ENCODE results near the gene SLC25A39. TPM values are rescaled to one million over a fixed set of nuclear protein-coding genes. Genes with fewer than 3 reads are reported as not detected.
"Not testable (repeated sequence)": the region's sequence is repeated elsewhere in the genome, so short reads cannot be mapped to it uniquely, and the experiment has no call there.

Gene SLC25A39
- total and polyA plus RNA-seq, 2 donors (not counting 3 experiments of a cell fraction or from before 2014, with no cell fraction given) = 88.5 to 151 TPM

DNA sequence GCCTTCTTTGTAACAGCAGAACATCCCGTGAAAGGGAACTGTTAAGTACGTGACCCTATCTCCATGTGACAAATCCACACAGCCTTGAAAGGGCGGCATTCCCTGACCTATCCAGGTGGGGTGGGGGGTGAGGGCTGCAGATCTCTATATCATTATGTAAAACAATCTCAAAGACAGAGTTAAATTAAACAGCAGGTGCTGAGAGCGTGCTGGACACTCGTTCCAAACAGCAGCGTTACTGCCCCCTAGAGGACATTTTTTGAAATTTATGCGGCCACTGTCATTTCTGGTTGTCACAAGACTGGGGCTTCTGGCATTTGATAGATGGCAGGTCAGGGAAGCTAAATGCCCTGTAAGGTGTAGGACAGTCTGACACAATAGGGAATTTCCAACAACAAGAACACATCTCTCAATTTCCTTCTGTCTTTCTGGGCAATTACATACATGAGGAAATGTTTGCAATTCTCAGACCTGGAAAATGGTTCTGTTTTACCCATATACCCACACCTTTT is 6.7 kb upstream of the SLC25A39 start:
- no TSS peak for BruUV-seq (replicated peaks)
- no peak overlapping the region for H3K4me3 ChIP-seq (replicated peaks in 1 of 3; ENCODE audit: insufficient read depth in 1 of 3, low read depth in 1 of 3, low read length in 3 of 3)
- dilution Hi-C loops (cut with MboI; ENCODE audit: extremely low pct_ligation_motif_present, low sequenced_read_pairs) = no loop called here
- no peak overlapping the region for H2AFZ ChIP-seq (ENCODE audit: low read depth, low read length)
- ChIA-PET CTCF (interaction anchor here (0.5 to 5.1 kb wide), 29 partner anchors 10 to 388 kb away, joined by 3 to 58 read pairs (median 5); partner anchors contain the start of genes FAM171A2 and GRN), POLR2A (interaction anchor here (0.6 kb wide), 1 partner anchor 11 kb away, joined by 3 read pairs; no protein-coding TSS in a partner anchor)
- peak; percentile 96 for FAIRE-seq
- H3K9ac ChIP-seq (replicated peaks; ENCODE audit: extremely low read depth, insufficient read depth, low read length) = no peak overlapping the region
- no peaks in the 10 kb centered on the region for H3K79me2 ChIP-seq (ENCODE audit: control insufficient read depth, insufficient read depth, low read length)
- no peaks in the 10 kb centered on the region for H3K36me3 ChIP-seq (ENCODE audit: control insufficient read depth in 2 of 2, extremely low read depth in 1 of 2, insufficient read depth in 2 of 2, low read length in 2 of 2)
- no peaks in the 10 kb centered on the region for H3K9me1 ChIP-seq (replicated peaks; ENCODE audit: control insufficient read depth, extremely low read depth, insufficient read depth, low read length)
- H3K9me3 ChIP-seq (replicated peaks; ENCODE audit: control insufficient read depth, insufficient read depth, low read length) = no peaks in the 10 kb centered on the region
- no peaks in the 10 kb centered on the region for H3K4me1 ChIP-seq (ENCODE audit: control insufficient read depth, extremely low read depth, insufficient read depth, low read length)
- no peaks in the 10 kb centered on the region for H3K27me3 ChIP-seq (ENCODE audit: control insufficient read depth in 2 of 2, insufficient read depth in 2 of 2, low read length in 2 of 2)
- H3K27ac ChIP-seq (ENCODE audit: insufficient read depth, low read depth, low read length) = no peak overlapping the region
- DNase-seq (ENCODE audit: low read depth, low spot score) = peak; percentile 80
- TF ChIP-seq, protein P1, sequence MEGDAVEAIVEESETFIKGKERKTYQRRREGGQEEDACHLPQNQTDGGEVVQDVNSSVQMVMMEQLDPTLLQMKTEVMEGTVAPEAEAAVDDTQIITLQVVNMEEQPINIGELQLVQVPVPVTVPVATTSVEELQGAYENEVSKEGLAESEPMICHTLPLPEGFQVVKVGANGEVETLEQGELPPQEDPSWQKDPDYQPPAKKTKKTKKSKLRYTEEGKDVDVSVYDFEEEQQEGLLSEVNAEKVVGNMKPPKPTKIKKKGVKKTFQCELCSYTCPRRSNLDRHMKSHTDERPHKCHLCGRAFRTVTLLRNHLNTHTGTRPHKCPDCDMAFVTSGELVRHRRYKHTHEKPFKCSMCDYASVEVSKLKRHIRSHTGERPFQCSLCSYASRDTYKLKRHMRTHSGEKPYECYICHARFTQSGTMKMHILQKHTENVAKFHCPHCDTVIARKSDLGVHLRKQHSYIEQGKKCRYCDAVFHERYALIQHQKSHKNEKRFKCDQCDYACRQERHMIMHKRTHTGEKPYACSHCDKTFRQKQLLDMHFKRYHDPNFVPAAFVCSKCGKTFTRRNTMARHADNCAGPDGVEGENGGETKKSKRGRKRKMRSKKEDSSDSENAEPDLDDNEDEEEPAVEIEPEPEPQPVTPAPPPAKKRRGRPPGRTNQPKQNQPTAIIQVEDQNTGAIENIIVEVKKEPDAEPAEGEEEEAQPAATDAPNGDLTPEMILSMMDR (IDR thresholded peaks at IDR 0.05; ENCODE audit: extremely low read depth in 1 of 2, insufficient read depth in 1 of 2, low read depth in 1 of 2, low read length in 2 of 2) = peak; percentile 68 to 72
- TF ChIP-seq, protein P2, sequence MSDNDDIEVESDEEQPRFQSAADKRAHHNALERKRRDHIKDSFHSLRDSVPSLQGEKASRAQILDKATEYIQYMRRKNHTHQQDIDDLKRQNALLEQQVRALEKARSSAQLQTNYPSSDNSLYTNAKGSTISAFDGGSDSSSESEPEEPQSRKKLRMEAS (IDR thresholded peaks at IDR 0.05; ENCODE audit: insufficient read depth, insufficient read length) = no peak
- intact Hi-C loops (cut with micrococcal nuclease) = loop anchor here (1.0 to 2.0 kb wide), 4 partner anchors 13 to 163 kb away; partner anchors contain the start of gene GRN
- H4K20me1 ChIP-seq (replicated peaks; ENCODE audit: control insufficient read depth, extremely low read depth, insufficient read depth, low read length) = no peaks in the 10 kb centered on the region
- no peak overlapping the region for H3K4me2 ChIP-seq (ENCODE audit: insufficient read depth, low read length)

DNA sequence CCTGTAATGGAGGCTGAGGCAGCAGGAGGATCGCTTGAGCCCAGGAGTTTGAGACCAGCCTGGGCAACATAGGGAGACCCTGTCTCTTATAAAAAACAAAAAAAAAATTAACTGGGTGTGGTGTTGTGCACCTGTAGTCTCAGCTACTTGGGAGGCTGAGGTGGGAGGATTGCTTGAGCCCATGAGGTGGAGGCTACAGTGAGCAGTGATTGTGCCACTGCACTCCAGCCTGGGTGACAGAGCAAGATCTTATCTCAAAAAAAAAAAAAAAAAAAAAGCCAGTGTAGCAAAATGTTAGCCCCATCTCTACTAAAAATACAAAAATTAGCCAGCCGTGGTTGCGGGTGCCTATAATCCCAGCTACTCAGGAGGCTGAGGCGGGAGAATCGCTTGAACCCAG is 5.6 kb upstream of the SLC25A39 start:
- intact Hi-C loops (cut with micrococcal nuclease) = loop anchor here (2.0 kb wide), 1 partner anchor 15 kb away; the partner anchor contains the start of gene GRN
- H3K9ac ChIP-seq (replicated peaks; ENCODE audit: extremely low read depth, insufficient read depth, low read length); POLR2A ChIA-PET; DNase-seq (ENCODE audit: low read depth, low spot score); FAIRE-seq; H3K4me1 ChIP-seq (ENCODE audit: control insufficient read depth, extremely low read depth, insufficient read depth, low read length); H3K9me3 ChIP-seq (replicated peaks; ENCODE audit: control insufficient read depth, insufficient read depth, low read length); BruUV-seq (replicated peaks); H3K36me3 ChIP-seq (ENCODE audit: control insufficient read depth in 2 of 2, extremely low read depth in 1 of 2, insufficient read depth in 2 of 2, low read length in 2 of 2); H3K9me1 ChIP-seq (replicated peaks; ENCODE audit: control insufficient read depth, extremely low read depth, insufficient read depth, low read length); H3K79me2 ChIP-seq (ENCODE audit: control insufficient read depth, insufficient read depth, low read length); H3K27me3 ChIP-seq (ENCODE audit: control insufficient read depth in 2 of 2, insufficient read depth in 2 of 2, low read length in 2 of 2); H3K27ac ChIP-seq (ENCODE audit: insufficient read depth, low read depth, low read length); dilution Hi-C loops (cut with MboI; ENCODE audit: extremely low pct_ligation_motif_present, low sequenced_read_pairs); H3K4me2 ChIP-seq (ENCODE audit: insufficient read depth, low read length); H3K4me3 ChIP-seq (replicated peaks in 1 of 3; ENCODE audit: insufficient read depth in 1 of 3, low read depth in 1 of 3, low read length in 3 of 3); H2AFZ ChIP-seq (ENCODE audit: low read depth, low read length); H4K20me1 ChIP-seq (replicated peaks; ENCODE audit: control insufficient read depth, extremely low read depth, insufficient read depth, low read length): not testable (repeated sequence)
- CTCF ChIA-PET = interaction anchor here (0.6 to 5.1 kb wide), 21 partner anchors 12 to 387 kb away, joined by 3 to 58 read pairs (median 5); partner anchors contain the start of genes FAM171A2, GRN and RUNDC3A

DNA sequence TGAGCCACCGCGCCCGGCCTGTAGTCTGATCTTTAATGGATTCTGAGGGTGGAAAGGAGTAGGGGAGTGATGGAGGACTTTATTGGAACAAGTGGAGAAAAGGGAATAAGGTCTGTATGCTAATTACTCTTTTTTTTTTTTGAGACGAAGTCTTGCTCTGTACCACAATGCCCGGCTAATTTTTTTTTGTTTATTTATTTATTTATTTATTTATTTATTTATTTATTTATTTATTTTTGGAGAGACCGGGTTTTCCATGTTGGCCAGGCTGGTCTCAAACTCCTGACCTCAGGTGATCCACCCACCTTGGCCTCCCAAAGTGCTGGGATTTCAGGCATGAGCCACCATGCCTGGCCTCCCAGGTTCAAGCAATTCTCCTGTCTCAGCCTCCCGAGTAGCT is 4.9 kb upstream of the SLC25A39 start:
- H3K9me3 ChIP-seq (replicated peaks; ENCODE audit: control insufficient read depth, insufficient read depth, low read length); dilution Hi-C loops (cut with MboI; ENCODE audit: extremely low pct_ligation_motif_present, low sequenced_read_pairs); H3K9me1 ChIP-seq (replicated peaks; ENCODE audit: control insufficient read depth, extremely low read depth, insufficient read depth, low read length); H3K27ac ChIP-seq (ENCODE audit: insufficient read depth, low read depth, low read length); H2AFZ ChIP-seq (ENCODE audit: low read depth, low read length); H3K4me3 ChIP-seq (replicated peaks in 1 of 3; ENCODE audit: insufficient read depth in 1 of 3, low read depth in 1 of 3, low read length in 3 of 3); H4K20me1 ChIP-seq (replicated peaks; ENCODE audit: control insufficient read depth, extremely low read depth, insufficient read depth, low read length); H3K36me3 ChIP-seq (ENCODE audit: control insufficient read depth in 2 of 2, extremely low read depth in 1 of 2, insufficient read depth in 2 of 2, low read length in 2 of 2); BruUV-seq (replicated peaks); FAIRE-seq; H3K4me1 ChIP-seq (ENCODE audit: control insufficient read depth, extremely low read depth, insufficient read depth, low read length); H3K9ac ChIP-seq (replicated peaks; ENCODE audit: extremely low read depth, insufficient read depth, low read length); DNase-seq (ENCODE audit: low read depth, low spot score); intact Hi-C loops (cut with micrococcal nuclease); POLR2A ChIA-PET; H3K27me3 ChIP-seq (ENCODE audit: control insufficient read depth in 2 of 2, insufficient read depth in 2 of 2, low read length in 2 of 2); H3K4me2 ChIP-seq (ENCODE audit: insufficient read depth, low read length); H3K79me2 ChIP-seq (ENCODE audit: control insufficient read depth, insufficient read depth, low read length): not testable (repeated sequence)
- CTCF ChIA-PET = interaction anchor here (0.6 to 5.1 kb wide), 12 partner anchors 15 to 386 kb away, joined by 3 to 58 read pairs (median 6); partner anchors contain the start of gene GRN
